Suppressor macrophage treated with lipopolysaccharide for 4 hours (primary cell): ENCODE results near the gene CMAS.
"Not testable (repeated sequence)": the region's sequence is repeated elsewhere in the genome, so short reads cannot be mapped to it uniquely, and the experiment has no call there.

ENCODE experiments used
- DNase-seq: peaks from one replicate; pipeline ENCODE4 v3.0.0-alpha.2; 2020

The CMAS gene

DNA sequence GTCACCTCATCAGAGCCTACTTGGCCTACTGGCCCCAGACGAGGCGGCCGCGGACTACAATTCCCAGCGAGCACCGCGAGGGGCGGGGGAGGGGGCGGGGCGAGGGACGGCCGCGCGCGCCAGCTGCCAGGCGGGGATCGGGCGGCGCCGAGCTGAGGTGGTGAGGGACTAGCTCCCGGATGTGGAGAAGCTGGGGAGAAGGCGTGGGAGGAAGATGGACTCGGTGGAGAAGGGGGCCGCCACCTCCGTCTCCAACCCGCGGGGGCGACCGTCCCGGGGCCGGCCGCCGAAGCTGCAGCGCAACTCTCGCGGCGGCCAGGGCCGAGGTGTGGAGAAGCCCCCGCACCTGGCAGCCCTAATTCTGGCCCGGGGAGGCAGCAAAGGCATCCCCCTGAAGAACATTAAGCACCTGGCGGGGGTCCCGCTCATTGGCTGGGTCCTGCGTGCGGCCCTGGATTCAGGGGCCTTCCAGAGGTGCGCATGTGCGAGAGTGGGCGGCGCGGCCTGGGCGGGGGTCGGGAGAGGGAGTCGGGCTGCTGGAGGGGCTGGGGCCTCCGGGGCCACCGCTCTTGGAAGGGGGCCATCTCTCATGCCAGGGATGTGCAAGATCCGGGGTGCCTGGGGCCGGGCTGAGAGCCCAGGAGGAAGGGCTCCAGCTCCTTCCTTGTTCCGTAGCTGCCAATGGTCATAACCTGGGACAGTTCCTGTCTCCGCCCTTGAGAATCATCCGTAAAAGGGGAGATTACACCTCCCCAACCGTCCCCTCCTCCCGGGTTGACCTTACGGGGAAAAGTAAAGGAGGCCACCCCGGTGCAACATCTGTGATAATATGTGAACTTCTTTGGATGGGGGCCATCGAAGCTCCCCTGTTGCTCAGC is at the start of gene CMAS:
CMAS (plus strand) TSS at position 129 of the 878 bp plus-strand sequence; CDS start at position 215, 86 bp downstream.
- peak; percentile 82 for DNase-seq

- no peak for DNase-seq
Observed at GRCh38 chr12:21998295-21998694, 47.7 kb upstream of the CMAS start.

GRCh38 chr12:21998782-21999181 is 47.2 kb upstream of the CMAS start:
- DNase-seq = no peak

- no peak for DNase-seq
Observed at GRCh38 chr12:22002430-22002829, 43.6 kb upstream of the CMAS start.

GRCh38 chr12:22007794-22008193 is 38.2 kb upstream of the CMAS start:
- DNase-seq = not testable (repeated sequence)

- no peak for DNase-seq
Observed at GRCh38 chr12:22008196-22008595, 37.8 kb upstream of the CMAS start.

DNA sequence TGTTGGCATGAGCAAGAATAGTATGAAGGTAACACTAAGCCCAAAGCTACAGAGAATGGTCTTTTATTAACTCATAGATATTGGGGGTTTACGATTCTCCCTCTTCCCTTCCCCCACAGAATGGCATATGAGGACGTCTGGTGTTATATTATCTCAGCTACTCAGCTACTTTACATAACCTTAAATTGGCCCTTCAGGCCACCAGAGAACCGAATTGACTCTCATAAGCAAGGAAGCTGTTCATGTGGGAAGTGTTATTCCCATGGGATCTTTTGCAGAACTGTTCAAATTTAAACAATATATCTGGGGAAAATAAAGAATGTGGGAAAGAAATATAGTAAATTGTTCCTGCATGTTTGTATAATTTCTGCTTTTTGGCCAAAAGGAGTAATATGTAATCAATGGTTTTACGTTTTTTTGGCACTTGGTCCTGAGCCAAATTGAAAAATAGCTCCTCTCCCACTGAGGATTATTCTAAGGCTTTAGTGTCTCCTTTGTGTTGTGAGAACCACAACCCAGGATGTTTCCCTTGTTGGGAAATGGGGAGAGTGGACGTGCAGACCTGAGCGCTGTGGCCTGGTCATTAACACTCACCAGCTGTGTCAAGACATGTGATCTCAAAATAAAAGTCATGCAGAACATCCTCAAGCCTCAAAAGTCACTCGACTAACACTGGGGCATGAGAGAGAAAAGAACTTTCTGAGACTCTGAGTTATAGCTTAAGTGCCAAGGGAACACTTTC is 31.8 kb upstream of the CMAS start:
- no peak for DNase-seq

- DNase-seq = no peak
Observed at GRCh38 chr12:22014783-22015144, 31.3 kb upstream of the CMAS start.

DNA sequence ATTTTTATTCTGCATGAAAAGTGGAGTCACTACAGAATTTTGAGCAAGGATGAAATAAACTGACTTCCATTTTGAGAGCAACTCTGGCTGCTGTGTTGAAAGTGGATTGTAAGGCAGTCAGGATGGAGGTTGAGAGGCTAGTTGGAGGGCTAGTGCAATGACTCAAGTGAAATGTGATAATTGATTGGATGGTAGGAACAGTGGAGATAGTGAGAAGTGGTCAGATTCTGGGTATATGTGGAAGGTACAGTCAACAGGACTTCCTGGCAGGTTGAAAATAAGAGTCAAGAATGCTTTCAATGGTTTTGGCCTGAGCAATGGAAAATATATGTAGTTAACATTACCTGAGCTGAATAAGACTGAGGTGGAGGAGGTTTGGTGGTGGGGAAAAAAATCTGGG is 29.0 kb upstream of the CMAS start:
- no peak for DNase-seq

GRCh38 chr12:22018860-22019259 is 27.2 kb upstream of the CMAS start:
- no peak for DNase-seq

- DNase-seq = not testable (repeated sequence)
Observed at GRCh38 chr12:22023489-22023888, 22.5 kb upstream of the CMAS start.

GRCh38 chr12:22029491-22029890 is 16.5 kb upstream of the CMAS start:
- DNase-seq = no peak

DNA sequence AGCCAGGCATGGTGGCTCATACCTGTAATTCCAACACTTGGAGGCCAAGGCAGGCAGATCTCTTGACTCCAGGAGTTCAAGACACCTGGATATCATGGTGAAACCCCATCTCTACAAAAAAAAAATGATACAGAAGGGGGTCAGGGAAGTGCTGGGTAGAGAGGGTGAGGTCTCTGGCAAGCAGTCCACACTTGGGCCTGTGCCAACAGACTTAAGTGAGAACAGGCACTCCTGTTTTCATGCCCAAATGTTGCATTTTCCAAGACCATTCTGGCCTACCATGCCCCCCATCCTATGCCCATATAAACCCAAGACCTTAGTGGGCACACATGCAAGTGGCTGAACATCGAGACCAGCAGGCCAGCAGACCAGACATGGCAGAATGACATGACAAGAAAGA is 16.0 kb upstream of the CMAS start:
- DNase-seq = no peak

DNA sequence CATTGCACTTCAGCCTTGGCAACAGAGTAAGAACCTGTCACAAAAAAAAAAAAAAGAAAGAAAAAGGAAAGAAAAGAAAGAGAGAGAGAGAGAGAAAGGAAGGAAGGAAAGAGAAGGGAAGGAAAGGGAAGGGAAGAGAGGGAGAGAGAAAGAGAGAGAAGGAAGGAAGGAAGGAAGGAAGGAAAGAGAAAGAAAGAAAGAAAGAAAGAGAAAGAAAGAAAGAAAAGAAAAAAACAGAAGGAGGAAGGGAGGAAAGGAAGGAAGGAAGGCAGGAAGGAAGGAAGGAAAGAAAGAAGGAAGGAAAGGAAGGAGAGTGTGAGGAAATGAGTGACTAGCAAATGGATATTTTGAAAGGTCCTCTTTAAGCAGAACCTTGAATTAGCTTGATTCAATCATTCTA is 13.3 kb upstream of the CMAS start:
- DNase-seq = no peak

GRCh38 chr12:22034709-22035506 is 11.1 kb upstream of the CMAS start:
- peak; percentile 12 for DNase-seq

DNA sequence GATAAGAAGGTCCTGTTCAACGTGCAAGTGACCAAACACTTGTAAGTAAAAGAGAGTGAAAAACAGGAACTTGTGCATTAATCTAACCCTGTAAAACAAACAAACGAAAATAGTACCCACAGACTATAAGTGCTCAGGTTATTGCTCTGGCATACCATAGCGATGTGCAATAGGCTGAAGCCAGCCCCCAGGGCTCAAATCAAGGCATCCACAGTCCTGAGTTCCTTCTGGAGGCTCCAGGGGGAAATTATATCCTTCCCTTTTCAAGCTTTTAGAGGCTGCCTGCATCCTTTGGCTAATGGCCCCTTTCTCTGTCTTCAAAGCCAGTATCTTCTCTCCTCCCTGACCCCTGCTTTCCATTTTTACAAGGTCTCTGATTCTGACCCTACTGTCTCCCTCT is 8.1 kb upstream of the CMAS start:
- no peak for DNase-seq

DNA sequence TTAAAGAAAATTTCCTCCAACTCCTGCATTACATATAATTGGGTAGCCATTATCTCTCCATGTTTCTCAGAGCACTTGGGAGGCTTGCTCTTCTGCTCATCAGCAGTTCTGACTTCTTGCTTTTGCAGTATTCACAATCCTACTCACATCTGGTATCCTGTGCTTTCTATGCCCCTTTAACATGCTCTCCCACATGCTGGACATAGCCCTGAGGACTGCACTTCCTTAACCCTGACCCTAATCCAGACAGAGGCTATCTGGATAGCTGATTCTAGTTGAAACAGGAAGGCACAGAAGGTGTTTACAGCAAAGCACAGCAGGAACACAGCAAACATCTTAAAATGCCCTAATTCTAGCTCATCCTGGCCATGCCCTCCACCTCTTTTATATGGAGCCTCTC is 7.3 kb upstream of the CMAS start:
- no peak for DNase-seq

GRCh38 chr12:22039361-22039760 is 6.7 kb upstream of the CMAS start:
- DNase-seq = no peak

GRCh38 chr12:22042976-22043669 is 2.9 kb upstream of the CMAS start:
- DNase-seq = peak; percentile 87

GRCh38 chr12:22043943-22044342 is 2.1 kb upstream of the CMAS start:
- DNase-seq = no peak

GRCh38 chr12:22044391-22044790 is 1.6 kb upstream of the CMAS start:
- DNase-seq = no peak

DNA sequence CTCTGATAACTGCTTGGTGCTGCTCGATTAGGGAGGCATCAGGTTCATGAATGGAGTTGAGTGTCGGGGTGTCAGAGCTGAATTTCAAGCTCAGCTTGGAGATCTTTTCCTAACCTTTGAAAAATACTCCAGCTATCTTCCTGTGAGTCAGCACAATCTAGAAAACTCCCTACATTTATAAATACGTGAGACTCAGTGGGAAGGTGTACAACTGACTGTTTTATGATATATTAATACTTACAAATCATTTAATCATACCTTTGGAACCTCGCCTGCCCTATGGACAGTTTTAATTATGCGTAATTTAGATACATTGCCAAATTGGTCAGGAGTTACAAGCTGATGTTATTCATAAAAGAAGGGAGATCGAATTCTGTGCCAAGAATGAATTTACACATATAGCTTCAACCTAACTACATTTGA is 961 bp downstream of the CMAS start:
- no peak for DNase-seq

DNA sequence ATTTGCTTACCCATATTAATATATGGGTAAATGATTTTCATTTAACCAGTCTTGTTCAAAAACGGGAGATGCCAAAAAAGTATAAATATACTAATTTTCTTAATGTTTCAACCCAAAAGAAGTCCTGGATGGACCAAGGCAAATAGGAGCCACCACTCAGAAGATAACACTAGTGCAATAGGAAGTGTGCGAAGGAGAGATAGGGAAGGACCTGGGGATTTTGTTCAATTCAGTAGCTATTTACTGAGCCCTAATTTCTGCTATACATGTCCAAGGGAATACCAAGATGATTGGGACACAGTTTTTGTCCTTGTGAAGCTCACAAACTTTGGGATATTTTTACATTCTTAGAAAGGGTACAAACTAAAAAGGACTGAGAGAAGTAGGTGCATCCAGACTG is 1.5 kb downstream of the CMAS start:
- no peak for DNase-seq
